SK-N-SH (cell line): ENCODE results near the gene FMNL2. TPM values are rescaled to one million over a fixed set of nuclear protein-coding genes. Genes with fewer than 3 reads are reported as not detected.

Experiments
- CTCF ChIA-PET: fragments of 300-600, 350-600 bp; formaldehyde crosslinking; extraction: SDS; loops from one replicate; lab custom pipeline; 2021; lab: Yijun Ruan, JAX
- POLR2A ChIA-PET: fragments of 350-600 bp; sonication (Branson Sonifier 250); formaldehyde crosslinking; extraction: SDS; loops from one replicate; lab custom pipeline; 2020; ENCODE audit warnings: antibody characterized with exemption, inconsistent platforms; lab: Yijun Ruan, JAX
- DNase-seq: peaks from one replicate; pipeline ENCODE4 v3.0.0; 2012
- H2AFZ ChIP-seq: fragments of 200-600 bp; sonication (generic); 2 replicates; pipeline ENCODE4 v1.8.1; 2016; ENCODE audit warnings: antibody characterized with exemption, mild to moderate bottlenecking, low read depth
- H3F3A ChIP-seq: fragments of 200-600 bp; sonication (generic); replicated peaks from 2 replicates; pipeline ENCODE3; 2016; ENCODE audit warnings: antibody characterized with exemption, mild to moderate bottlenecking; ENCODE audit not compliant: insufficient read depth
- H3K27ac ChIP-seq, 2 experiments: fragments of 200-500 bp in 1 of 2; fragments of 200-600 bp in 1 of 2; sonication (Bioruptor generic) in 1 of 2; sonication (generic), shearing (Covaris generic) in 1 of 2; 2 replicates each; pipeline versions ENCODE4 v1.5.1 to v1.6.1; 2014 to 2016; ENCODE audit warnings: low read depth in 2 of 2, inconsistent platforms in 1 of 2, low read length in 1 of 2, mild to moderate bottlenecking in 1 of 2, mixed read lengths in 1 of 2
- H3K27me3 ChIP-seq: fragments of 200-600 bp; sonication (generic), shearing (Covaris generic); 2 replicates; pipeline ENCODE4 v1.6.1; 2016; ENCODE audit warnings: mixed run types; ENCODE audit not compliant: insufficient read depth
- H3K36me3 ChIP-seq, 2 experiments: fragments of 200-500 bp in 1 of 2; fragments of 200-600 bp in 1 of 2; sonication (Bioruptor generic) in 1 of 2; sonication (generic) in 1 of 2; replicated peaks in 1 of 2; 2 replicates each; pipeline versions ENCODE3 to v1.5.1; 2014 to 2016; ENCODE audit warnings: low read length in 1 of 2, mild to moderate bottlenecking in 1 of 2; ENCODE audit not compliant: insufficient read depth in 2 of 2, control insufficient read depth in 1 of 2
- H3K4me1 ChIP-seq, 2 experiments: fragments of 200-500 bp in 1 of 2; fragments of 200-600 bp in 1 of 2; sonication (Bioruptor generic) in 1 of 2; sonication (generic), shearing (Covaris generic) in 1 of 2; 2 replicates each; pipeline versions ENCODE4 v1.5.1 to v1.6.1; 2014 to 2016; ENCODE audit warnings: low read depth in 1 of 2, low read length in 1 of 2, mixed run types in 1 of 2; ENCODE audit not compliant: insufficient read depth in 2 of 2, control insufficient read depth in 1 of 2
- H3K4me2 ChIP-seq: fragments of 200-600 bp; sonication (generic), shearing (Covaris generic); 2 replicates; pipeline ENCODE4 v1.6.1; 2017; ENCODE audit warnings: mixed run types
- H3K4me3 ChIP-seq, 2 experiments: fragments of 200-500 bp in 1 of 2; fragments of 200-600 bp in 1 of 2; sonication (Bioruptor generic) in 1 of 2; sonication (generic), shearing (Covaris generic) in 1 of 2; 2 replicates each; pipeline versions ENCODE4 v1.5.1 to v1.8.1; 2014 to 2016; ENCODE audit warnings: low read depth in 2 of 2, inconsistent platforms in 1 of 2, low read length in 1 of 2, mild to moderate bottlenecking in 1 of 2, mixed read lengths in 1 of 2, moderate library complexity in 1 of 2
- H3K79me2 ChIP-seq: fragments of 200-600 bp; sonication (generic); 2 replicates; pipeline ENCODE4 v1.8.1; 2017; ENCODE audit warnings: mild to moderate bottlenecking; ENCODE audit not compliant: insufficient read depth
- H3K9ac ChIP-seq: fragments of 200-600 bp; sonication (generic); 2 replicates; pipeline ENCODE4 v1.6.1; 2017; ENCODE audit warnings: mixed run types
- H3K9me2 ChIP-seq: fragments of 200-600 bp; sonication (generic); 2 replicates; pipeline ENCODE4 v1.6.1; 2017; ENCODE audit warnings: mixed run types
- H3K9me3 ChIP-seq: fragments of 200-600 bp; sonication (generic); 2 replicates; pipeline ENCODE4 v1.6.1; 2017; ENCODE audit warnings: mixed run types, mild to moderate bottlenecking, moderate library complexity
- H4K20me1 ChIP-seq: fragments of 200-600 bp; sonication (generic); 2 replicates; pipeline ENCODE4 v1.6.1; 2017; ENCODE audit warnings: mild to moderate bottlenecking, mixed run types; ENCODE audit not compliant: insufficient read depth
- CHD2 ChIP-seq: fragments of 150-350 bp; IDR thresholded peaks from 2 replicates; pipeline ENCODE4 v1.6.1; 2018; ENCODE audit warnings: low read length; ENCODE audit not compliant: partially characterized antibody
- EP300 ChIP-seq, 2 experiments: IDR thresholded peaks; 2 replicates each; pipeline versions ENCODE4 v1.4.0 to v1.6.1; 2012; ENCODE audit warnings: borderline replicate concordance in 1 of 2, low read depth in 1 of 2, low read length in 1 of 2
- FOSL2 ChIP-seq: IDR thresholded peaks from 2 replicates; pipeline ENCODE4 v1.4.0; 2012; ENCODE audit warnings: low read depth, mild to moderate bottlenecking, moderate library complexity, borderline replicate concordance
- FOXJ3 ChIP-seq: sonication (generic); formaldehyde crosslinking; IDR thresholded peaks from 2 replicates; pipeline ENCODE4 v1.5.1; 2020; ENCODE audit warnings: mild to moderate bottlenecking, missing genetic modification reagents
- MAX ChIP-seq: IDR thresholded peaks from 2 replicates; pipeline ENCODE4 v1.4.0; 2012; ENCODE audit warnings: low read depth
- MEF2A ChIP-seq: IDR thresholded peaks from 2 replicates; pipeline ENCODE4 v1.4.0; 2012; ENCODE audit warnings: low read depth, borderline replicate concordance
- NRF1 ChIP-seq: IDR thresholded peaks from 2 replicates; pipeline ENCODE4 v1.6.1; 2012; ENCODE audit warnings: low read depth, mild to moderate bottlenecking, low read length
- RCOR1 ChIP-seq: fragments of 150-350 bp; IDR thresholded peaks from 2 replicates; pipeline ENCODE4 v1.6.1; 2017; ENCODE audit warnings: antibody characterized with exemption, low read length
- SMC3 ChIP-seq: IDR thresholded peaks from 2 replicates; pipeline ENCODE4 v1.6.1; 2012; ENCODE audit warnings: low read depth, low read length, improper control_type of control experiment
- TAF1 ChIP-seq: IDR thresholded peaks from 2 replicates; pipeline ENCODE4 v1.6.1; 2012; ENCODE audit warnings: low read depth, mild to moderate bottlenecking, low read length, moderate library complexity, borderline replicate concordance
- TCF12 ChIP-seq: IDR thresholded peaks from 2 replicates; pipeline ENCODE4 v1.4.0; 2012
- USF2 ChIP-seq: fragments of 150-350 bp; IDR thresholded peaks from 2 replicates; pipeline ENCODE4 v1.6.1; 2017; ENCODE audit warnings: antibody characterized with exemption, low read length, low read depth, borderline replicate concordance
- YY1 ChIP-seq: IDR thresholded peaks from 2 replicates; pipeline ENCODE4 v1.4.0; 2012; ENCODE audit warnings: low read depth, mild to moderate bottlenecking
- WGBS: methylation state at CpG from one replicate; pipeline ENCODE4 v1.1.6; 2017; ENCODE audit warnings: low lambda C conversion rate; 5-methylcytosine and 5-hydroxymethylcytosine counted together
- polyA plus RNA-seq, 3 experiments: library from polyadenylated mRNA; depleted of rRNA; stranded (reverse); fragments of >200 nt; gene quantifications; 2 replicates each; pipeline ENCODE4 v1.2.3, GENCODE V29; 2012

The FMNL2 gene
- polyA plus RNA-seq, 1 of the 3 experiments (the other 2 are of a cell fraction) = 14.5 TPM

DNA sequence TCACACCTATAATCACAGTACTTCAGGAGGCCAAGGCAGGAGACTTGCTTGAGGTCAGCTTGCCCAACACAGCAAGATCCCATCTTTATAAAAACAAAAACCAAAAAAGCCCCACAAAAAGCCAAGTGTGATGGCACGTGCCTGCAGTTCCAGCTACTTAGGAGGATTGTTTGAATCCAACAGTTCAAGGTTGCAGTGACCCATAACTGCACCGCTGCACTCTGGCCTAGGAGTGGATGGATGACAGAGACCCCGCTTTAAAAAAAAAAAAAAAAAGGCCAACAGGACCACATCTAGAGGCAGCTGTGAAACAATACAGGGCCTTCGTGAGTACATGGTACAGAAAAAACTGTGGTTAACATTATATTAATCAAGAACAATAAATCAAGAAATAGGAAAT lies 326.1 kb downstream of the FMNL2 start (continued):
- no peak for TF ChIP-seq USF2
- no peak for TF ChIP-seq EP300 (IDR thresholded peaks at IDR 0.05; ENCODE audit: borderline replicate concordance in 1 of 2, low read depth in 1 of 2, low read length in 1 of 2)
- no peak for TF ChIP-seq TCF12
- TF ChIP-seq MAX = no peak
- TF ChIP-seq NRF1 = no peak
- TF ChIP-seq RCOR1 = no peak
- TF ChIP-seq YY1 = no peak

DNA sequence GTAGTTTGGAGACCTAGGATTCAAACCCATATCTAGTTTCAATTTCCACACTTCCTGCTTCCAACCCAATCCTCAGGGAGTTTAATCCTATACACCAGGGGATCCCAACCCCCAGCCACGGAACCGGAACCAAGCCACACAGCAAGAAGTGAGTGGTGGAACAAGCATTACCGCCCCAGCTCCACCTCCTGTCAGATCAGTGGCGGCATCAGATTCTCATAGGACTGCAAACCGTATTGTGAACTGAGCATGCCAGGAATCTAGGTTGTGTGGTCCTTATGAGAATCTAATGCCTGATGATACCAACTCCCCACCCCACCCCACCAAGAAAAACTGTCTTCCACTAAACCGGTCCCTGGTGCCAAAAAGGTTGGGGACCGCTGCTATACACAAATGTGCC lies 329.8 kb downstream of the FMNL2 start:
- ChIA-PET CTCF (interaction anchor here (1.3 kb wide), 1 partner anchor 16 kb away, joined by 3 read pairs; no protein-coding TSS in a partner anchor), POLR2A (no interaction called here)
- Histone ChIP-seq H3K4me2 (no peak overlapping the region), H3K9me2 (no peaks in the 10 kb centered on the region), H3K9me3 (no peaks in the 10 kb centered on the region), H3K27me3 (no peaks in the 10 kb centered on the region), H3K4me1 (no peaks in the 10 kb centered on the region), H3K79me2 (no peaks in the 10 kb centered on the region; the same call in 1 of the 2 replicates), H3K9ac (no peak overlapping the region), H3K4me3 (no peak overlapping the region), H3F3A (peaks cover 5% of the 10 kb centered on the region), H4K20me1 (no peaks in the 10 kb centered on the region), H2AFZ (no peak overlapping the region), H3K36me3 (peaks cover 88 to 92% of the 10 kb centered on the region in 2 experiments), H3K27ac (no peak overlapping the region)
- WGBS = 100% methylated on average over 7 of the region's 7 CpGs
- no peak for DNase-seq
- TF ChIP-seq TAF1 = no peak

DNA sequence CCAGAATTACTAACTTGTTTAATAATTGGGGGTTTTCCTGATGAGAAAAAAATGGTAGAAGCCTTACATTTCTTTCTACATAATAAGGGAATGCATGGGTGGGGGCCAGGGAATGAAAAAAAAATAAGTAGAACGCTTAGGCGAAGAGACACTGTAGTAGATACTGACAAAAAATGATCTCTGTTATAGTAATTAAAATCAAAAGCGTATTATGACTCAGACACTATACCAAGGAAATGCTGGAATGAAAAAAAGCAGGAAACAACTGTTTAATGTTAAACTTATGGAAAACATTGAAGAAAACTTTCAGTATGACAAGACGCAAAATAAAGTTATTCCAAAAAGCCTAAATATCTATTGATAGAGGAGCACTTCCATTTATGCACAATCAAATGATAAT lies 339.4 kb downstream of the FMNL2 start:
- H3K4me2 ChIP-seq = no peak overlapping the region
- ChIA-PET POLR2A (no interaction called here), CTCF (interaction anchor here (1.1 kb wide), 1 partner anchor 39 kb away, joined by 3 read pairs; no protein-coding TSS in a partner anchor)
- TF ChIP-seq MEF2A (no peak), SMC3 (no peak), FOSL2 (no peak), CHD2 (no peak), FOXJ3 (no peak)
- no peak overlapping the region for H3K4me3 ChIP-seq
- H4K20me1 ChIP-seq = no peaks in the 10 kb centered on the region
- peaks cover 3% of the 10 kb centered on the region for H3F3A ChIP-seq
- no peaks in the 10 kb centered on the region for H3K27me3 ChIP-seq
- H3K9me2 ChIP-seq = no peaks in the 10 kb centered on the region
- no peaks in the 10 kb centered on the region; a peak in 1 of 4 replicates for H3K4me1 ChIP-seq
- WGBS = 94% methylated on average over 4 of the region's 4 CpGs
- DNase-seq = no peak
- H3K9me3 ChIP-seq = no peaks in the 10 kb centered on the region
- no peak overlapping the region for H3K27ac ChIP-seq
- H3K79me2 ChIP-seq = no peaks in the 10 kb centered on the region
- H3K9ac ChIP-seq = no peak overlapping the region
- no peak overlapping the region for H2AFZ ChIP-seq
- peaks cover 92 to 97% of the 10 kb centered on the region in 2 experiments for H3K36me3 ChIP-seq
